DND-41 (cell line): Measurements from ENCODE around the gene AJM1.
"Not testable (repeated sequence)": the region's sequence is repeated elsewhere in the genome, so short reads cannot be mapped to it uniquely, and the experiment has no call there.

Source experiments
- CTCF ChIP-seq: IDR thresholded peaks from 2 replicates; pipeline ENCODE4 v1.5.1; 2012; ENCODE audit warnings: borderline replicate concordance, low read length, moderate library complexity, mild to moderate bottlenecking; ENCODE audit not compliant: poor library complexity, severe bottlenecking; ENCODE audit errors: extremely low read depth
- EZH2 ChIP-seq: IDR thresholded peaks from 3 replicates; pipeline ENCODE4 v1.6.1; 2012; ENCODE audit warnings: borderline replicate concordance, low read depth, mild to moderate bottlenecking, moderate library complexity, low read length, inconsistent platforms; ENCODE audit not compliant: severe bottlenecking

GRCh38 chr9:136866898-136867421 lies 24.7 kb downstream of the AJM1 start:
- not testable (repeated sequence) for TF ChIP-seq CTCF, EZH2
